KG1 (cell line): Measurements from ENCODE around the gene CCDC117.
"Not testable (repeated sequence)": the region's sequence is repeated elsewhere in the genome, so short reads cannot be mapped to it uniquely, and the experiment has no call there.

Experiments
- DNase-seq: peaks from one replicate; lab custom pipeline; 2025; lab: John Stamatoyannopoulos, UW

CCDC117 gene

GRCh38 chr22:28772633-28773460, at the start of gene CCDC117:
Gene CCDC117 (plus strand): TSS chr22:28772695. CDS start chr22:28772850, 155 bp downstream.
- DNase-seq: peak; percentile 91

GRCh38 chr22:28728002-28728401, 44.5 kb upstream of the CCDC117 start:
- DNase-seq: no peak

GRCh38 chr22:28728621-28729313, 43.7 kb upstream of the CCDC117 start:
- no peak for DNase-seq

GRCh38 chr22:28730179-28730578, 42.3 kb upstream of the CCDC117 start:
- no peak for DNase-seq

GRCh38 chr22:28734393-28734792, 38.1 kb upstream of the CCDC117 start:
- DNase-seq: no peak

- no peak for DNase-seq
These were observed 36.0 kb upstream of the CCDC117 start for GRCh38 chr22:28736301-28737155.

GRCh38 chr22:28737701-28738100, 34.8 kb upstream of the CCDC117 start:
- no peak for DNase-seq

GRCh38 chr22:28738876-28739275, 33.6 kb upstream of the CCDC117 start:
- not testable (repeated sequence) for DNase-seq

- DNase-seq: no peak
These were observed 31.2 kb upstream of the CCDC117 start for GRCh38 chr22:28741200-28741784.

- DNase-seq: peak; percentile 98
These were observed 30.5 kb upstream of the CCDC117 start, which contains the start of the genes CHEK2 and HSCB for GRCh38 chr22:28741785-28742561. Gene CHEK2 (minus strand): TSS chr22:28741820. CDS start chr22:28734721, 7,099 bp downstream. Gene HSCB (plus strand): TSS chr22:28742039. CDS start chr22:28742096, 57 bp downstream.

GRCh38 chr22:28742562-28742962, 29.9 kb upstream of the CCDC117 start:
- peak; percentile 68 for DNase-seq

- no peak for DNase-seq
These were observed 28.6 kb upstream of the CCDC117 start for GRCh38 chr22:28743852-28744251.

GRCh38 chr22:28750471-28750881, 22.0 kb upstream of the CCDC117 start:
- DNase-seq: no peak

- DNase-seq: not testable (repeated sequence)
These were observed 18.0 kb upstream of the CCDC117 start for GRCh38 chr22:28754512-28754911.

- DNase-seq: no peak
These were observed 12.5 kb upstream of the CCDC117 start for GRCh38 chr22:28759861-28760560.

GRCh38 chr22:28761449-28761755, 11.1 kb upstream of the CCDC117 start:
- no peak for DNase-seq

- not testable (repeated sequence) for DNase-seq
These were observed 10.5 kb upstream of the CCDC117 start for GRCh38 chr22:28762000-28762399.

GRCh38 chr22:28766628-28767027, 5.9 kb upstream of the CCDC117 start:
- no peak for DNase-seq

- DNase-seq: no peak
These were observed 3.6 kb upstream of the CCDC117 start for GRCh38 chr22:28768701-28769393.
